PC-9 (cell line): Measurements from ENCODE around the gene GFY. TPM values are rescaled to one million over a fixed set of nuclear protein-coding genes. Genes with fewer than 3 reads are reported as not detected.

Experiments used
- BruUV-seq: library from RNA; stranded (reverse); fragments of 400-500 nt; replicated peaks from 2 replicates; lab custom pipeline; 2021; lab: Mats Ljungman, UMichigan
- CTCF ChIA-PET: fragments of 300-600 bp; sonication (Branson Sonifier 250); formaldehyde crosslinking; loops from one replicate; lab custom pipeline; 2022; ENCODE audit warnings: antibody characterized with exemption; lab: Charles Lee
- POLR2A ChIA-PET: fragments of 300-600 bp; sonication (Branson Sonifier 250); formaldehyde crosslinking; loops from one replicate; lab custom pipeline; 2022; ENCODE audit warnings: antibody characterized with exemption; ENCODE audit not compliant: unreplicated experiment; lab: Charles Lee
- DNase-seq, 2 experiments: peaks; one replicate each; pipeline versions ENCODE4 v3.0.0 to v3.0.0-alpha.2; 2015 to 2022; ENCODE audit warnings: mixed read lengths in 1 of 2
- H2AFZ ChIP-seq: fragments of 200-600 bp; sonication (generic); 2 replicates; pipeline ENCODE4 v1.8.1; 2017; ENCODE audit warnings: antibody characterized with exemption
- H3F3A ChIP-seq: fragments of 200-600 bp; sonication (generic); 2 replicates; pipeline ENCODE4 v1.8.1; 2017; ENCODE audit warnings: antibody characterized with exemption, mild to moderate bottlenecking, low read depth; ENCODE audit not compliant: insufficient read depth
- H3K27ac ChIP-seq: fragments of 200-600 bp; sonication (generic); 2 replicates; pipeline ENCODE4 v1.6.1; 2016; ENCODE audit warnings: mixed run types
- H3K27me3 ChIP-seq: fragments of 200-600 bp; sonication (generic); 2 replicates; pipeline ENCODE4 v1.6.1; 2016; ENCODE audit warnings: low read depth, mixed run types; ENCODE audit not compliant: insufficient read depth
- H3K36me3 ChIP-seq: fragments of 200-600 bp; sonication (generic); 2 replicates; pipeline ENCODE4 v1.6.1; 2016; ENCODE audit warnings: low read depth, mixed run types
- H3K4me1 ChIP-seq: fragments of 200-600 bp; sonication (generic); replicated peaks from 2 replicates; pipeline ENCODE4 v1.6.1; 2016; ENCODE audit warnings: mixed run types; ENCODE audit not compliant: insufficient read depth
- H3K4me2 ChIP-seq: fragments of 200-600 bp; sonication (generic); 2 replicates; pipeline ENCODE4 v1.6.1; 2017; ENCODE audit warnings: mixed run types
- H3K4me3 ChIP-seq: fragments of 200-600 bp; sonication (generic); 2 replicates; pipeline ENCODE4 v1.6.1; 2016; ENCODE audit warnings: mixed run types
- H3K79me2 ChIP-seq: fragments of 200-600 bp; sonication (generic); 2 replicates; pipeline ENCODE4 v1.6.1; 2017; ENCODE audit warnings: low read depth, mixed run types
- H3K9me2 ChIP-seq: fragments of 200-600 bp; sonication (generic); 2 replicates; pipeline ENCODE4 v1.8.1; 2017; ENCODE audit warnings: mild to moderate bottlenecking; ENCODE audit not compliant: insufficient read depth
- H3K9me3 ChIP-seq: fragments of 200-600 bp; sonication (generic); 2 replicates; pipeline ENCODE4 v1.8.1; 2016; ENCODE audit warnings: low read depth; ENCODE audit not compliant: insufficient read depth
- H4K20me1 ChIP-seq: fragments of 200-600 bp; sonication (generic); 2 replicates; pipeline ENCODE4 v1.8.1; 2017; ENCODE audit not compliant: insufficient read depth
- EZH2 ChIP-seq: fragments of 200-600 bp; sonication (generic); IDR thresholded peaks from 2 replicates; pipeline ENCODE4 v1.8.0; 2017; ENCODE audit warnings: antibody characterized with exemption, low read depth
- intact Hi-C: fragments of 100-400 bp; cut with micrococcal nuclease; formaldehyde crosslinking; loops from one replicate; pipeline ENCODE4 v1.10.0; 2022; ENCODE audit not compliant: unreplicated experiment
- total RNA-seq: library from RNA; stranded (reverse); gene quantifications from 2 replicates; pipeline ENCODE4 v1.2.3, GENCODE V29; 2021
- TF ChIP-seq, protein P1 (sequence below): fragments of 200-600 bp; sonication (generic); conservative IDR thresholded peaks from 2 replicates; pipeline ENCODE4 v1.6.1; 2017; ENCODE audit warnings: mixed run types, antibody characterized with exemption, mild to moderate bottlenecking, moderate library complexity

GFY gene
- total RNA-seq, 1 experiment from 2014 or later = not detected

DNA sequence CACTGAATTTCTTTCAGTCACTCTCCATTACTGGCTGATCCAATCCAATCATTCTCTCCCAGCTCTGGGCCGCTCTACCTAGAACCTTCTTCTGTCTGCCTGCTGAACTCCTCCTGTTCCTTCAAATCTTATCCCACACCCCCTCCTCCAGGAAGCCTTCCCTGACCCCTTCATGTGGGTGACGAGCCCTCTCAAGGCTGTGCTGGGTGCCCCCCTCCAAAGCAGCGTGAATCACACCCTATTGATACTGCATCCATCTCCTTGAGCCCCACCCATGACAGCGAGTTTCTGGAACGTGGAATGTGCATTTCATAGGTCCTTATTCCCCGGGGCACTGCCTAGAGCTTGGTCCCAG, 23.2 kb downstream of the GFY start:
- H3K79me2 ChIP-seq = peaks cover 33% of the 10 kb centered on the region
- intact Hi-C loops = loop anchor here (10.0 kb wide), 1 partner anchor 184 kb away; no protein-coding TSS in a partner anchor
- no TSS peak for BruUV-seq
- peaks cover 13% of the 10 kb centered on the region for H3K4me1 ChIP-seq
- H3K36me3 ChIP-seq = peaks cover 7% of the 10 kb centered on the region; the same call in 1 of the 2 replicates
- no peak overlapping the region for H3K4me3 ChIP-seq
- H3K9me2 ChIP-seq = no peaks in the 10 kb centered on the region
- no peaks in the 10 kb centered on the region for H4K20me1 ChIP-seq
- no peak for DNase-seq
- H3F3A ChIP-seq = peaks cover 56% of the 10 kb centered on the region
- H2AFZ ChIP-seq = no peak overlapping the region
- H3K27ac ChIP-seq = no peak overlapping the region
- TF ChIP-seq EZH2 = no peak
- TF ChIP-seq, protein P1, sequence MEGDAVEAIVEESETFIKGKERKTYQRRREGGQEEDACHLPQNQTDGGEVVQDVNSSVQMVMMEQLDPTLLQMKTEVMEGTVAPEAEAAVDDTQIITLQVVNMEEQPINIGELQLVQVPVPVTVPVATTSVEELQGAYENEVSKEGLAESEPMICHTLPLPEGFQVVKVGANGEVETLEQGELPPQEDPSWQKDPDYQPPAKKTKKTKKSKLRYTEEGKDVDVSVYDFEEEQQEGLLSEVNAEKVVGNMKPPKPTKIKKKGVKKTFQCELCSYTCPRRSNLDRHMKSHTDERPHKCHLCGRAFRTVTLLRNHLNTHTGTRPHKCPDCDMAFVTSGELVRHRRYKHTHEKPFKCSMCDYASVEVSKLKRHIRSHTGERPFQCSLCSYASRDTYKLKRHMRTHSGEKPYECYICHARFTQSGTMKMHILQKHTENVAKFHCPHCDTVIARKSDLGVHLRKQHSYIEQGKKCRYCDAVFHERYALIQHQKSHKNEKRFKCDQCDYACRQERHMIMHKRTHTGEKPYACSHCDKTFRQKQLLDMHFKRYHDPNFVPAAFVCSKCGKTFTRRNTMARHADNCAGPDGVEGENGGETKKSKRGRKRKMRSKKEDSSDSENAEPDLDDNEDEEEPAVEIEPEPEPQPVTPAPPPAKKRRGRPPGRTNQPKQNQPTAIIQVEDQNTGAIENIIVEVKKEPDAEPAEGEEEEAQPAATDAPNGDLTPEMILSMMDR = no peak
- ChIA-PET POLR2A (no interaction called here), CTCF (no interaction called here)
- H3K27me3 ChIP-seq = no peaks in the 10 kb centered on the region
- no peak overlapping the region for H3K4me2 ChIP-seq
- H3K9me3 ChIP-seq = no peaks in the 10 kb centered on the region

DNA sequence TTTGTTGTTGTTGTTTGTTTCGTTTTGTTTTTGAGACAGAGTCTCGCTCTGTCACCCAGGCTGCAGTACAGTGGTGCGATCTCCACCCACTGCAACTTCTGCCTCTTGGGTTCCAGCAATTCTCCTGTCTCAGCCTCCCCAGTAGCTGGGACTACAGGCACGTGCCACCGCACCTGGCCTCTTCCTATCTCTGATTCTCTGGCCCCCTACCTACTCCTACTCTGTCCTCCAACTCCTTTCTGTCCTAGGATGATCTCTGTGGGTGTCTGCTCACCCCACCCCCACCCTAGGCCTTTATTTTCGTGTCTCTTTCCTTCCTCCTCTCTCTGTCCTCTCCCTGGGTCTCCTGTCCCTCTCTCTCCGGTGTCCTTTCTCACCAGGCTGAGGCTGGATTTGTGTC, 25.2 kb downstream of the GFY start:
- Histone ChIP-seq H3K36me3 (peaks cover 7% of the 10 kb centered on the region), H3K27ac (0 out of 2 replicates have a peak overlapping the region, but pooled peaks have one; percentile 13)

DNA sequence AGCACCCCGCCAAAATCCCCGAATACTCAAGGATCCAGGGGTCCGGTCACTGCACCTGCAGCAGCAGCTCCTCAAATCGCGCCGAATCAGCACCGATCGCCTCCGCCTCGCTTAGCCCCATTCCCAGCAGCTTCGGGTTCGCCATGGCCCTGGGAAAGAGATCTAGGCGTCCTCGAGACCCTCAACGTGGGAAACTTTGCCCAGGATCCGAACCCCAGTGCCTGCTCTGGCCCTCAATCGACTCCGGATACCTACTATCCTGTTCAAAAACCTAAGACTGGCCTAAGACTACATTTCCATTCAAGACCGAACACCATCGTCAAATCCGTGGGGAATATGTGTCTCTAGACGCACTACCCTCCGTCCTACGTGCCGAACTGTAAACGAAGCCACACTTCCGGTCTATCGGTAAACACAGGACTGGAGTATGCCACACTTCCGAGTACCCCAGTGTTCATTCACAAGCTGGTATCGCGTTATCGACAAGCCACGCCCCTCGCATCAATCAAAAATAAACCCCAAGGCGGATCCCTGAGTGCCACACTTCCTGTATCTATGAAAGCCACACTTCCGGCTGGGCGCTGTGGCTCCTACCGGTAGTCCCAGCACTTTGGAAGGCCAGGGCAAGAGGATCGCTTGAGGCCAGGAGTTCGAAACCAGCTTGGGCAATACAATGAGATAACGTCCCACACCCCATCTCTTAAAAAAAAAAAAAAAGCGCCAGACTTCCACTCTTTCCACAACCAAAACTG, 26.4 kb downstream of the GFY start, which contains the start of gene PIH1D1:
Gene PIH1D1, minus strand, starts transcription at position 385 of the 752 bp plus-strand sequence. Its CDS starts 240 bp downstream, at position 145.
- H3K27ac ChIP-seq = peak within 1 kb of the TSS; percentile 92
- peaks cover 11% of the 10 kb centered on the region for H3K36me3 ChIP-seq
- H3K4me2 ChIP-seq = peak within 1 kb of the TSS; percentile 98
- no peaks in the 10 kb centered on the region for H4K20me1 ChIP-seq
- TF ChIP-seq, protein P1 = no peak
- TF ChIP-seq EZH2 = no peak
- no peaks in the 10 kb centered on the region for H3K9me3 ChIP-seq
- H2AFZ ChIP-seq = peak within 1 kb of the TSS; percentile 98
- POLR2A ChIA-PET = interaction anchor here (0.5 to 1.0 kb wide), 11 partner anchors 10 to 1818 kb away, joined by 3 to 6 read pairs (median 4); partner anchors contain the start of gene RUVBL2
- CTCF ChIA-PET = interaction anchor here (0.5 to 1.0 kb wide), 4 partner anchors 91 to 197 kb away, joined by 3 read pairs; no protein-coding TSS in a partner anchor
- no TSS peak for BruUV-seq
- H3K27me3 ChIP-seq = no peaks in the 10 kb centered on the region
- peaks cover 13% of the 10 kb centered on the region for H3K4me1 ChIP-seq
- H3K9me2 ChIP-seq = no peaks in the 10 kb centered on the region
- H3K79me2 ChIP-seq = peaks cover 60% of the 10 kb centered on the region
- intact Hi-C loops = loop anchor here (2.0 kb wide), 2 partner anchors 45 to 189 kb away; partner anchors contain the start of genes RPS11 and RRAS
- peaks cover 47% of the 10 kb centered on the region for H3F3A ChIP-seq
- peak within 1 kb of the TSS; percentile 87 for H3K4me3 ChIP-seq
- peak; percentile 96 to 100 for DNase-seq

More for the DNA sequence above, 25.2 kb downstream of the GFY start:
- intact Hi-C loops = no loop called here
- Histone ChIP-seq H3K27me3 (no peaks in the 10 kb centered on the region), H3K4me2 (peak overlapping the region; percentile 98), H2AFZ (peak overlapping the region; percentile 98; the same call in 1 of the 2 replicates), H3K4me1 (peaks cover 13% of the 10 kb centered on the region), H3F3A (peaks cover 49% of the 10 kb centered on the region), H3K9me2 (no peaks in the 10 kb centered on the region), H3K9me3 (no peaks in the 10 kb centered on the region), H3K4me3 (peak overlapping the region; percentile 87), H4K20me1 (no peaks in the 10 kb centered on the region), H3K79me2 (peaks cover 51% of the 10 kb centered on the region)
- CTCF ChIA-PET = no interaction called here
- POLR2A ChIA-PET = no interaction called here
- TF ChIP-seq, protein P1 = no peak
- TF ChIP-seq EZH2 = no peak
- DNase-seq = no peak
- BruUV-seq = no TSS peak
